SHP77 treated with DMSO at 0.1 percent for 48 hours (cell line): Measurements from ENCODE around the gene NCEH1.
A peak's percentile ranks its signal among the peaks of the same experiment; 100 is the strongest.
"Not testable (repeated sequence)": the region's sequence is repeated elsewhere in the genome, so short reads cannot be mapped to it uniquely, and the experiment has no call there.

Experiments
- DNase-seq: peaks from one replicate; lab custom pipeline; 2025; lab: John Stamatoyannopoulos, UW

The NCEH1 gene, protein sequence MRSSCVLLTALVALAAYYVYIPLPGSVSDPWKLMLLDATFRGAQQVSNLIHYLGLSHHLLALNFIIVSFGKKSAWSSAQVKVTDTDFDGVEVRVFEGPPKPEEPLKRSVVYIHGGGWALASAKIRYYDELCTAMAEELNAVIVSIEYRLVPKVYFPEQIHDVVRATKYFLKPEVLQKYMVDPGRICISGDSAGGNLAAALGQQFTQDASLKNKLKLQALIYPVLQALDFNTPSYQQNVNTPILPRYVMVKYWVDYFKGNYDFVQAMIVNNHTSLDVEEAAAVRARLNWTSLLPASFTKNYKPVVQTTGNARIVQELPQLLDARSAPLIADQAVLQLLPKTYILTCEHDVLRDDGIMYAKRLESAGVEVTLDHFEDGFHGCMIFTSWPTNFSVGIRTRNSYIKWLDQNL

DNA sequence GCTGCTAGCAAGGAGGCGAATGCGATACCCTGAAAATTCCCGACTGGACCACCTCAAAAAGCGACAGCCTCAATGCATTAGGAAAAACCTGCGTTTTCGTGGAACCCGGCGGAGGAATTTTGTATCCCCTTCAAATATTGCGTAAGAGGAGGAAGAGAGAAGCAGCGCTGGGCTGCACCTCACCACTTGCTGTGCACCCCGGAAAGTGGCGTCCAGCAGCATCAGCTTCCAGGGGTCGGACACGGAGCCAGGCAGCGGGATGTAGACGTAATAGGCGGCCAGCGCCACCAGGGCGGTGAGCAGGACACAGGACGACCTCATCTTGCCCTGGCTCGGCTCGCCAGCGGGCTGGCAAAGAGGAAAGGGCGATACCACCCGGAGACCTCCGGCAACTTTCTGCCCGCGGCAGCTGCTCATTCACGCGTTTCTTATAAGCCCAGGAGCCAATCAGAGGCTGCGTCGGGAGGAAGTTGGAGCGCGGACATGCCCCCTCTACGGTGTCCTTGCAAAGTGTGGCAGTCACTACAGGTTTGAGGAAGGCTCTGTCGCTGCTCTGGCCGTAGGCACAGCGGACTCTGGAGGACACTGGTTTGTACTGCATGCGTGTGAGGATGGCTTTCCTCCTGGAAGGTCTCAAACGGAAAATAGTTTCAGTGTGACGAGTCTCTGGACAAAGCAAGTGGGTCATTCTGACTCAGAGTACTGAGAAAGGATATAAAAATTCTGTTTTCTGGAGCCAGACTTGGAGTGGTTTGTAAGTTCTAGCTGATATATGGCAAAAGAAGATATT, at the start of gene NCEH1:
Gene NCEH1 (minus strand): TSS at position 404 of the 790 bp plus-strand sequence. CDS start 83 bp downstream, at position 321.
- DNase-seq = peak; percentile 96

DNA sequence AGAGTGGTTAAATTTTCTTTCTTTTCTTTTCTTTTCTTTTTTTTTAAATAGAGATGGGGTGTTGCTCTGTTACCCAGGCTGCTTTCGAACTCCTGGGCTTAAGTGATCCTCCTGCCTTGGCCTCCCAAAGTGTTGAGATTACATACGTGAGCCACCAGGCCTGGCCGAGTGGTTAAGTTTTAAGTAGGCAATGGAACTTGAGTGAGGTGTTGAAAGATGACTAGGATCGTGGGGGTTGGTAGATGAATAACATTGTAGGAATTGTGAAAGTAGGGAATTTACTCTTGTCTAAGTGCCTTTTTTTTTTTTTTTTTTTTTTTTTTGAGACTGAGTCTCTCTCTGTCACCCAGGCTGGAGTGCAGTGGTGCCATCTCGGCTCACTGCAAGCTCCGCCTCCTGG, 49.5 kb upstream of the NCEH1 start:
- DNase-seq = not testable (repeated sequence)

GRCh38 chr3:172753125-172753524, 42.3 kb upstream of the NCEH1 start:
- DNase-seq = no peak

DNA sequence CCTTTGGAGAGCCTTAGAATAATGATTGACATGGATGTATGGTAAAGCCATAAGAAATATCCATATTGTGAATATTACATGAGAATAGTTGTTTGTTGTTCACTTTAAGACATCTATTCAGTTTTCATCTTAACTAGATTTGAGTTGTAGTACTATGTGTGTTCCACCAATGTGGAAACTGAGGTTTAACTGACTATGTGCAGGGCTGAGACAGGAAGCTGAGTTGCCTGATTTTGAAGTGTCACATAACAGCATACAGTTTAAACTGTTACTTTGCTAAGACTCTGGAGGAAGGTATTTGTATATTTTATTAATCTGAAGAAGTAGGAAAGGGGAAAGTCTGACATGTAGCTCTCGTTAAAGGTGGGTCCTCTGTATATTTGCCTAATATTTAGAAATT, 41.8 kb upstream of the NCEH1 start:
- DNase-seq = no peak

- DNase-seq = no peak
These were observed 40.4 kb upstream of the NCEH1 start for GRCh38 chr3:172751175-172751704.

DNA sequence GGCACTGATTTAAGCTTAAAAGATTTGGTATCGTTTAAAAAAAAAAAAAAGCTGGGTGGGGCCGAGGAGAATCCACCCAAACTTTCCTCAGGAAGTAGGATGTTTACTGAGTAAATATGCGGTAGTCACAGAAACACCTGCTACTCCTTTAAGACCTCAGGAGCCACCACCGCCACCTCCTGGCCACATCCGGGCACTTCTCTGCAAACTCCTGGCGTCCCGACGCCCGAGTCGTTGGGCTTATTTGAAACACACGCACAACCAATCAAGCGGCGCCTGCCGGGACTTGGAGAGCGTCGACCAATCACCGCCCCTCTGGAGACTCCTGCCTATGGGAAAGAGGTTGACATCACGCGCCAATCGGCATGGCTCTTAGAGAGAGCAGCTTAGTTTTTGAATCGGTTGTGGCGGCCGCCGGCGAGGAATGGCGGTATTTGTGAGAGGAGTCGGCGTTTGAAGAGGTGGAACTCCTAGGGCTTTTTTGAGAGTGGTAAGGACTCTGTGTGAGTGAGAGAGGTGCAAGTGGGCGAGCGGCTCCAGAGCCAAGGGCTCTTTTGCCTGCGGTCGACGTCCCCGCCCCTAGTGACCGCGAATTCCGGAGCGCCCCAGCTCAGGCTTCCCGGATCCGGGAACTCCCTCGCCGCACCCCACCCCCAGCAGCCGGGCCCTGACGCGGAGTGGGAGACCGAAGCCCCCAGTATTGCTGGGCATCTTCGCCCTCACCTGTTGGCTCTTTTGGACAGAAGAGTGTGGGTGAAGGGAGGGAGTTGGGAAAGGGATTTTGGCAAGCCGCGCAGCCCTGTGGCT, 39.7 kb upstream of the NCEH1 start, which contains the start of gene ECT2:
Gene ECT2 (plus strand): TSS at position 359 of the 807 bp plus-strand sequence. CDS start 3,805 bp downstream, outside the sequence.
- DNase-seq = peak; percentile 99

GRCh38 chr3:172750069-172750367, 39.2 kb upstream of the NCEH1 start:
- DNase-seq = no peak

- DNase-seq = no peak
These were observed 38.5 kb upstream of the NCEH1 start for GRCh38 chr3:172749230-172749965.

DNA sequence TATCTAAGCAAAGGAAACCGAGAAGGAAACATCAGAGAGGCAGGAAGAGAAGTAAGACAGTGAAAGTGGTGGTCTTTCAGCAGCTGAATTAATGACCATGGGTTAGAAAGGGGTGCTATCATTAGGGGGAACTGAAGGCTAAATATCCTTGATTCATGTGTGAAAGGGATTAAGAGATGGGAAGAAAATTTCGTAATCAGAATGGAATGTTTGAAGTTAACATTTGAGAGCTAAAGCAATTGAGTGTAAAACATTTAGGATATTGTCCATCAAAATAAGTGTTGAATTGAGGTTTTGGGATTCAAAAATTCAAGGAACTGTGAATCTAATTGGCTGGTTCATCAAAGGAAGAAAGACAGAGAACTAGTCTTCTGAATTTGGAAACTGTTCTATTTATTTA, 35.6 kb upstream of the NCEH1 start:
- DNase-seq = no peak

GRCh38 chr3:172739462-172739861, 28.6 kb upstream of the NCEH1 start:
- DNase-seq = no peak

- no peak for DNase-seq
These were observed 24.1 kb upstream of the NCEH1 start for GRCh38 chr3:172735014-172735413.

DNA sequence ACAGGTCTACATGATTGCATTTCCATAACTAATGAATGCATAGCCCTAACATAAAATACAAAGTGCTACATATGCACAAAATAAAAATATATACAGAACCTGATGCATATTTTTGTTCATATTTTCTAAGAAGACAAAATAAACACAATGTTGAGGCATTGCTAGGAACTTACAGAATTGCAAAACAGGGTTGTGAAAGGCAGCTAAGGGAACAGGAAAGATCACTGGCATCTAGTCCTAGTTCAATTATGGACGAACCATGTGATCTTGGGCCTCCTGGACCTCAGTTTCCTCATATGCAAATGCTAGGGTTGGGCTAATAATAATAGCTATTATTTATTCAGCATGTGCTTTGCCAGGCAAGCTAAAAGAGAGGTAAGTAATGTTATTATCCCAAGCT, 15.5 kb upstream of the NCEH1 start:
- no peak for DNase-seq

GRCh38 chr3:172722536-172723040, 11.7 kb upstream of the NCEH1 start:
- not testable (repeated sequence) for DNase-seq

DNA sequence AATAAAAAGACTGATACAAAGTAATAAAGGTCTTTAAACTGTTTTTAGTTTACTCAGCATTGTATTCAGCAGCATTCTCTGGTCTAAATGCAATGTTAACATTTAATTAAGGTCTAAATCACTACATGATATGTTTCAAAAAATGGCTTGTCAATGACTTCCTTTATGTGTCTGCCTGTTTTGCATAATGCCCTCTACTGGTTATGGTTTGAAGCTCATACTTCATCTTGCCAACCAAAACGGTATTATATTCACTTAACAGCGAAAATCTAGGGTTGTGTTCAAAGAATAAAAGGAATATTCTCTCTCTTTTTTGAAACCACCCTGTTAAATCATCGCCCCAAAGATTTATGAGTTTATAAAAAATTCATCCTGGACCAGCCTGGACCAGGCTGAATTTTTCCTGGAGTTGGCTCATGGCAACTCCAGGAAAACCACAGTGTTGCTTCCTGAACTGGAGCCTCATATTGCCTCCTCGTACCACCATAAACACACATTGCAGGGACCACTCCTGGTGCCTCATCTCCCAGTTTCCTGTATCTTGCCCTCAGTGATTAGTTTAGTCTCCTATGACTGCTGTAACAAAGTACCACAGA, 6.7 kb upstream of the NCEH1 start:
- no peak for DNase-seq

- no peak for DNase-seq
These were observed 5.6 kb upstream of the NCEH1 start for GRCh38 chr3:172716476-172716875.

- no peak for DNase-seq
These were observed 2.4 kb upstream of the NCEH1 start for GRCh38 chr3:172713316-172713715.

DNA sequence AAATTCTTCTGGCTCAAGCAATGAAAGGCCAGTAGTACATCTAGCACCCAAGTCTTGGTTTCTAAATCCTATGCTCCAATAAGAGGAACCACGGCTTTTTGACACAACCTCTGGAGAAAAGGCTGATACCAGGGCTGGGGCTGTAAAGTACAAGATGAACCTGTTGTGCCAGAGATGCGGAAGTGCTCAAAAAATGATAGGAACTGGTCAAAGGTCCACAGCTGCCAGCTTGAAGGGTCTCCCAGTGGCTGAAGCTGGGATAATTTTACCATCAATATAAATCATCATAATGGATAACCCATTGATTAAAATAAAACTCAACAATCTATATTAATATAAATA, 558 bp upstream of the NCEH1 start:
- DNase-seq = peak; percentile 18

GRCh38 chr3:172709774-172710663, 848 bp downstream of the NCEH1 start:
- DNase-seq = no peak

GRCh38 chr3:172708921-172709773, 1.7 kb downstream of the NCEH1 start:
- DNase-seq = no peak
